ENCODE measurements around the gene DLEC1.
"Not testable (repeated sequence)": the region's sequence is repeated elsewhere in the genome, so short reads cannot be mapped to it uniquely, and the experiment has no call there.

DLEC1 gene

GRCh38 chr3:38120693-38121450 is 81.9 kb downstream of the DLEC1 start:
- DNase-seq (ENCODE audit: low read depth in 2 of 2) = no peak

- DNase-seq (ENCODE audit: low read depth in 2 of 2) = no peak
These were observed 82.4 kb downstream of the DLEC1 start for GRCh38 chr3:38121451-38121831.

- no peak for DNase-seq (ENCODE audit: low read depth in 2 of 2)
These were observed 82.9 kb downstream of the DLEC1 start for GRCh38 chr3:38121832-38122461.

GRCh38 chr3:38122712-38123290 is 83.8 kb downstream of the DLEC1 start:
- no peak for DNase-seq (ENCODE audit: low read depth in 2 of 2)

GRCh38 chr3:38124324-38125122 is 85.5 kb downstream of the DLEC1 start:
- no peak for DNase-seq (ENCODE audit: low read depth in 2 of 2)

GRCh38 chr3:38125305-38126120 is 86.5 kb downstream of the DLEC1 start:
- DNase-seq (ENCODE audit: low read depth in 2 of 2) = no peak

- DNase-seq (ENCODE audit: low read depth in 2 of 2) = no peak
These were observed 87.3 kb downstream of the DLEC1 start for GRCh38 chr3:38126121-38126892.

- DNase-seq (ENCODE audit: low read depth in 2 of 2) = no peak
These were observed 88.7 kb downstream of the DLEC1 start for GRCh38 chr3:38127611-38128302.

- no peak for DNase-seq (ENCODE audit: low read depth in 2 of 2)
These were observed 89.3 kb downstream of the DLEC1 start for GRCh38 chr3:38128303-38128655.

- DNase-seq (ENCODE audit: low read depth in 2 of 2) = no peak
These were observed 90.0 kb downstream of the DLEC1 start for GRCh38 chr3:38129058-38129457.

- DNase-seq (ENCODE audit: low read depth in 2 of 2) = no peak
These were observed 91.6 kb downstream of the DLEC1 start for GRCh38 chr3:38130631-38131065.

GRCh38 chr3:38131621-38132369 is 92.8 kb downstream of the DLEC1 start:
- no peak for DNase-seq (ENCODE audit: low read depth in 2 of 2)

GRCh38 chr3:38133209-38133556 is 94.2 kb downstream of the DLEC1 start:
- DNase-seq (ENCODE audit: low read depth in 2 of 2) = no peak

GRCh38 chr3:38133557-38134405 is 94.8 kb downstream of the DLEC1 start:
- no peak for DNase-seq (ENCODE audit: low read depth in 2 of 2)

- not testable (repeated sequence) for DNase-seq (ENCODE audit: low read depth in 2 of 2)
These were observed 95.6 kb downstream of the DLEC1 start for GRCh38 chr3:38134517-38135143.

- not testable (repeated sequence) for DNase-seq (ENCODE audit: low read depth in 2 of 2)
These were observed 96.7 kb downstream of the DLEC1 start for GRCh38 chr3:38135621-38136277.

- DNase-seq (ENCODE audit: low read depth in 2 of 2) = no peak
These were observed 97.4 kb downstream of the DLEC1 start for GRCh38 chr3:38136393-38136776.

Data from stimulated activated CD4-positive, alpha-beta T cell treated with anti-CD3 and anti-CD28 coated beads, Interleukin-15, amount 100 ng/mL, for 48 hours (primary cell).